K562 (cell line): Measurements from ENCODE around the gene SAMD11. TPM values are rescaled to one million over a fixed set of nuclear protein-coding genes. Genes with fewer than 3 reads are reported as not detected.

Source experiments
- ATAC-seq: fragments of 200-7000 bp; cut with Tn5 transposase; 3 replicates; pipeline ENCODE4 v1.9.1; 2020; ENCODE audit warnings: moderate library complexity
- BruUV-seq: library from RNA; stranded (reverse); fragments of 400-500 nt; replicated peaks from 2 replicates; lab custom pipeline; 2021; lab: Mats Ljungman, UMichigan
- CTCF ChIA-PET: fragments of 300-600 bp; formaldehyde crosslinking; extraction: SDS; loops from one replicate; lab custom pipeline; 2021; ENCODE audit warnings: low intra/inter-chr PET ratio; lab: Yijun Ruan, JAX
- POLR2A ChIA-PET: fragments of 300-600, 350-650 bp; sonication (Branson Sonifier 250); formaldehyde crosslinking; extraction: SDS; loops from one replicate; lab custom pipeline; 2021; ENCODE audit warnings: antibody characterized with exemption, inconsistent platforms; lab: Yijun Ruan, JAX
- DNase-seq, 4 experiments: peaks; one replicate each; pipeline versions ENCODE4 v3.0.0 to v3.0.0-alpha.2; 2011 to 2018; ENCODE audit warnings: low spot score in 3 of 4, mixed read lengths in 3 of 4; ENCODE audit errors: extremely low read depth in 1 of 4
- FAIRE-seq: peaks from 2 replicates; lab custom pipeline; 2011; peaks lifted over from hg19 to GRCh38; lab: Jason Lieb, UNC
- H2AFZ ChIP-seq: 2 replicates; pipeline ENCODE4 v1.6.0; 2011; ENCODE audit warnings: low read depth, low read length, control low read depth, inconsistent platforms
- H3K27ac ChIP-seq: fragments of 200-600 bp; 3 replicates; pipeline ENCODE4 v1.8.0; 2011; ENCODE audit warnings: low read depth, mild to moderate bottlenecking, control low read depth, inconsistent platforms, low read length, moderate library complexity, mixed read lengths; ENCODE audit errors: extremely low read depth
- H3K27me3 ChIP-seq, 2 experiments: fragments of 300-600 bp in 1 of 2; 2 replicates in 1 of 2; 3 replicates in 1 of 2; pipeline versions ENCODE4 v1.6.0 to v1.8.0; 2011; ENCODE audit warnings: inconsistent platforms in 2 of 2, low read length in 2 of 2, mild to moderate bottlenecking in 1 of 2, mixed read lengths in 1 of 2, moderate library complexity in 1 of 2; ENCODE audit not compliant: control insufficient read depth in 2 of 2, insufficient read depth in 2 of 2
- H3K36me3 ChIP-seq: fragments of 300-600 bp; 3 replicates; pipeline ENCODE4 v1.8.0; 2011; ENCODE audit warnings: mild to moderate bottlenecking, low read length, inconsistent platforms; ENCODE audit not compliant: control insufficient read depth, insufficient read depth
- H3K4me1 ChIP-seq, 2 experiments: fragments of 200-600 bp in 1 of 2; replicated peaks in 1 of 2; 2 replicates in 1 of 2; 3 replicates in 1 of 2; pipeline versions ENCODE4 v1.5.1 to v1.8.0; 2011; ENCODE audit warnings: inconsistent platforms in 2 of 2, low read length in 2 of 2, mild to moderate bottlenecking in 1 of 2, mixed read lengths in 1 of 2, moderate library complexity in 1 of 2; ENCODE audit not compliant: control insufficient read depth in 2 of 2, insufficient read depth in 2 of 2
- H3K4me2 ChIP-seq: 2 replicates; pipeline ENCODE4 v1.6.1; 2011; ENCODE audit warnings: low read length, control low read depth, inconsistent platforms, mixed read lengths; ENCODE audit not compliant: insufficient read depth
- H3K4me3 ChIP-seq: fragments of 200-600 bp; sonication (generic), shearing (Covaris generic); 2 replicates; pipeline ENCODE4 v1.5.1; 2016; ENCODE audit warnings: control low read depth, inconsistent platforms
- H3K79me2 ChIP-seq: fragments of 200-600 bp; 3 replicates; pipeline ENCODE4 v1.8.0; 2011; ENCODE audit warnings: low read length, inconsistent platforms; ENCODE audit not compliant: control insufficient read depth, insufficient read depth
- H3K9ac ChIP-seq, 2 experiments: 2 replicates each; pipeline versions ENCODE4 v1.6.0 to v1.6.1; 2011; ENCODE audit warnings: low read depth in 2 of 2, low read length in 2 of 2, control low read depth in 1 of 2, inconsistent platforms in 1 of 2, mild to moderate bottlenecking in 1 of 2, mixed read lengths in 1 of 2; ENCODE audit not compliant: insufficient read depth in 1 of 2
- H3K9me1 ChIP-seq: one replicate; pipeline ENCODE4 v1.6.0; 2011; ENCODE audit warnings: inconsistent platforms, mild to moderate bottlenecking, low read length, moderate library complexity; ENCODE audit not compliant: control insufficient read depth, insufficient read depth
- H3K9me3 ChIP-seq: replicated peaks from 2 replicates; pipeline ENCODE4 v1.5.1; 2011; ENCODE audit warnings: low read depth, low read length, inconsistent platforms; ENCODE audit not compliant: control insufficient read depth, insufficient read depth
- H4K20me1 ChIP-seq: replicated peaks from 2 replicates; pipeline ENCODE4 v1.6.1; 2011; ENCODE audit warnings: low read length, inconsistent platforms, mixed read lengths; ENCODE audit not compliant: control insufficient read depth, insufficient read depth
- POLR2G ChIP-seq: fragments of 200-400 bp; formaldehyde crosslinking; IDR thresholded peaks from 2 replicates; pipeline ENCODE4 v1.6.1; 2017; ENCODE audit warnings: low read depth, mild to moderate bottlenecking, antibody characterized with exemption, low read length, moderate library complexity
- RBFOX2 ChIP-seq: fragments of 200-400 bp; formaldehyde crosslinking; IDR thresholded peaks from 2 replicates; pipeline ENCODE4 v1.6.1; 2017; ENCODE audit warnings: low read depth, mild to moderate bottlenecking, low read length, moderate library complexity
- WGBS: fragments of 100-300 bp; shearing (Covaris generic); methylation state at CpG from one replicate; pipeline ENCODE4 v1.1.6; 2016; ENCODE audit warnings: low coverage, mixed read lengths; ENCODE audit not compliant: insufficient coverage; ENCODE audit errors: missing lambda C conversion rate; 5-methylcytosine and 5-hydroxymethylcytosine counted together
- in situ Hi-C: fragments of 300-500 bp; cut with MboI; formaldehyde crosslinking; loops from 4 replicates; pipeline ENCODE4 v1.15.0; 2018; ENCODE audit warnings: inconsistent platforms, mixed read lengths
- intact Hi-C: fragments of 100-400 bp; cut with micrococcal nuclease; formaldehyde crosslinking; loops from 2 replicates; pipeline ENCODE4 v1.14.2; 2022
- polyA plus RNA-seq, 8 experiments: library from polyadenylated mRNA; depleted of rRNA in 4 of 8; stranded (reverse) in 5 of 8; unstranded in 3 of 8; fragments of >200 nt; fragmentation: Nextera tagmentation in 2 of 8; fragmentation: Illumina TruSeq in 1 of 8; extraction: Ambion mirVana in 2 of 8; extraction: Trizol in 1 of 8; gene quantifications; 2 replicates each; pipeline versions ENCODE4 v1.2.1 to v1.2.3, GENCODE V29; 2011 to 2014; ENCODE audit warnings: inconsistent platforms in 1 of 8, missing spikeins in 1 of 8
- total RNA-seq, 7 experiments: library from RNA; depleted of rRNA in 6 of 7; stranded (reverse); fragments of >200 nt in 6 of 7; fragmentation: Illumina TruSeq in 2 of 7; extraction: Trizol in 2 of 7; gene quantifications; 2 replicates each; pipeline versions ENCODE4 v1.2.1 to v1.2.3, GENCODE V29; 2011 to 2021; ENCODE audit warnings: low replicate concordance in 1 of 7
- TF ChIP-seq, protein P1 (sequence below): sonication (generic); formaldehyde crosslinking; IDR thresholded peaks from 2 replicates; pipeline ENCODE4 v1.8.0; 2022; ENCODE audit warnings: mild to moderate bottlenecking, missing genetic modification reagents

Gene SAMD11
- total and polyA plus RNA-seq, 9 of the 15 experiments (the other 6 are each of a cell fraction or from before 2014, with no cell fraction given), result 0.07 to 0.82 (median 0.11) TPM; not detected in 2

DNA sequence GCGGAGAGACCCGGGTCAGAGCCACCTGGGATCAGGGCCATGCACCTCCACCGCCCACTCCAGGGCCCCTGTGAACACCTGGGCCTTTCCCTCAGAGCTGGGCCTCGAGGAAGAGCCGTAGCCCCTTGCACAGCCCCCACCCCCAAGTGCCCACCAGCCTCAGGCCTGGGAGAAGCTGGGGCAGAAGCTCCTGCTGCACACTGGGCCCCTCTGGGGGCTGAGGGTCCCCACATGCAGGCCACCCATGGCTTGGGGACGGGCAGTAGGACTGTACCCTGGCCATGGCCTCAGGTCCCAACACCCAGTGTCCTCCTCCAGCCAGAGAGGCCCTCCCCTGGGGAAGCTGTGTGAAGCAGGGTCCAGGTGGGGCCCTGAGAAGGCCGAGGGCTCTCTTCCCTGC, 28.9 kb downstream of the SAMD11 start:
- intact Hi-C loops, result no loop called here
- Histone ChIP-seq H3K27me3 (no peaks in the 10 kb centered on the region), H3K4me3 (no peak overlapping the region), H3K4me2 (no peak overlapping the region), H3K27ac (no peak overlapping the region), H3K9me1 (no peaks in the 10 kb centered on the region), H3K9ac (0 out of 4 replicates have a peak overlapping the region, but pooled peaks of 1 of the 2 experiments have one; percentile 15), H3K4me1 (peaks cover 3 to 52% of the 10 kb centered on the region in 2 experiments; a peak in 3 of 5 replicates), H4K20me1 (peaks cover 10% of the 10 kb centered on the region), H2AFZ (no peak overlapping the region), H3K79me2 (peaks cover 20% of the 10 kb centered on the region), H3K36me3 (peaks cover 100% of the 10 kb centered on the region), H3K9me3 (no peaks in the 10 kb centered on the region)
- POLR2A ChIA-PET, result interaction anchor here (0.8 kb wide), 1 partner anchor 10 kb away, joined by 3 read pairs; no protein-coding TSS in a partner anchor
- no TSS peak for BruUV-seq
- FAIRE-seq, result no peak
- in situ Hi-C loops, result no loop called here
- TF ChIP-seq POLR2G, result peak; percentile 59
- TF ChIP-seq, protein P1, sequence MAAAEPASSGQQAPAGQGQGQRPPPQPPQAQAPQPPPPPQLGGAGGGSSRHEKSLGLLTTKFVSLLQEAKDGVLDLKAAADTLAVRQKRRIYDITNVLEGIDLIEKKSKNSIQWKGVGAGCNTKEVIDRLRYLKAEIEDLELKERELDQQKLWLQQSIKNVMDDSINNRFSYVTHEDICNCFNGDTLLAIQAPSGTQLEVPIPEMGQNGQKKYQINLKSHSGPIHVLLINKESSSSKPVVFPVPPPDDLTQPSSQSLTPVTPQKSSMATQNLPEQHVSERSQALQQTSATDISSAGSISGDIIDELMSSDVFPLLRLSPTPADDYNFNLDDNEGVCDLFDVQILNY, result no peak
- peak; percentile 39 for TF ChIP-seq RBFOX2
- ATAC-seq, result no peak
- WGBS, result 97% methylated on average over 5 of the region's 7 CpGs
- no peak for DNase-seq
- CTCF ChIA-PET, result no interaction called here
